ENCODE measurements around the gene KRT7. TPM values are rescaled to one million over a fixed set of nuclear protein-coding genes. Genes with fewer than 3 reads are reported as not detected.

Gene KRT7
- total and polyA plus RNA-seq, 9 of the 15 experiments (the other 6 are each of a cell fraction or from before 2014, with no cell fraction given): 1.4 TPM; not detected in 8

- TF ChIP-seq, protein P1, sequence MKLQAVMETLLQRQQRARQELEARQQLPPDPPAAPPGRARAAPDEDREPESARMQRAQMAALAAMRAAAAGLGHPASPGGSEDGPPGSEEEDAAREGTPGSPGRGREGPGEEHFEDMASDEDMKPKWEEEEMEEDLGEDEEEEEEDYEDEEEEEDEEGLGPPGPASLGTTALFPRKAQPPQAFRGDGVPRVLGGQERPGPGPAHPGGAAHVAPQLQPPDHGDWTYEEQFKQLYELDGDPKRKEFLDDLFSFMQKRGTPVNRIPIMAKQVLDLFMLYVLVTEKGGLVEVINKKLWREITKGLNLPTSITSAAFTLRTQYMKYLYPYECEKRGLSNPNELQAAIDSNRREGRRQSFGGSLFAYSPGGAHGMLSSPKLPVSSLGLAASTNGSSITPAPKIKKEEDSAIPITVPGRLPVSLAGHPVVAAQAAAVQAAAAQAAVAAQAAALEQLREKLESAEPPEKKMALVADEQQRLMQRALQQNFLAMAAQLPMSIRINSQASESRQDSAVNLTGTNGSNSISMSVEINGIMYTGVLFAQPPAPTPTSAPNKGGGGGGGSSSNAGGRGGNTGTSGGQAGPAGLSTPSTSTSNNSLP (IDR thresholded peaks at IDR 0.05; ENCODE audit: borderline replicate concordance, low read depth, low read length): no peak
- TF ChIP-seq CGGBP1 (CRISPR knock-in tag; IDR thresholded peaks at IDR 0.05) (no peak), BRD4 (IDR thresholded peaks at IDR 0.05) (no peak), TAF15 (IDR thresholded peaks at IDR 0.05; ENCODE audit: low read depth, low read length) (no peak), ZNF212 (CRISPR knock-in tag; IDR thresholded peaks at IDR 0.05) (no peak)
These were observed 58.4 kb downstream of the KRT7 start, which contains the start of gene KRT81 (continued) for GRCh38 chr12:52291267-52291935.

DNA sequence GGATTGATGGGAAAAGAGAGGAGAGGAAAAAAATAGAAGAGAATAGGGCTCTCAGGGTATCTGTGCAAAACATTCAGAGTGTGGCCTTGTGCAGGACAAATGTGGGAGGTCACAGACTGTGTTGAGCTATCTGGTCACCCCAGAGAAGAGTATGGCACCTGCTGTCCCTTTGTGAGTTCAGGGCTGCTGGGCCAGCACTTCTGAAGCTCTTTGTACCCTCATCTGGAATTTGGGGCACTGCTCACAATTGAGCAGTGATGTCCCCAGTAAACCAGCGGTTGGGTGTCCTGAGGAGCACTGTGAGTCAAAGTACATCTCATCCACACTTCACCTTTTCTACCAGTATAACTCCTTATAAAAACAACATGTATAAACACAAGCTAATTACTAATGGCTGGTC, 60.9 kb downstream of the KRT7 start:
- WGBS (ENCODE audit: insufficient coverage, low coverage, missing lambda C conversion rate): 0% methylated on average over 1 of the region's 1 CpG
- DNase-seq (ENCODE audit: extremely low read depth in 1 of 4, low spot score in 3 of 4): no peak
- no peaks in the 10 kb centered on the region for H3K9me1 ChIP-seq (ENCODE audit: control insufficient read depth, insufficient read depth, low read length)
- in situ Hi-C loops (cut with MboI) (no loop called here), intact Hi-C loops (cut with micrococcal nuclease) (no loop called here)
- no peaks in the 10 kb centered on the region for H3K36me3 ChIP-seq (ENCODE audit: control insufficient read depth, insufficient read depth, low read length)
- H3K79me2 ChIP-seq (ENCODE audit: control insufficient read depth, insufficient read depth, low read length): no peaks in the 10 kb centered on the region
- H3K4me1 ChIP-seq (replicated peaks in 1 of 2; ENCODE audit: control insufficient read depth in 2 of 2, insufficient read depth in 2 of 2, low read length in 2 of 2): no peaks in the 10 kb centered on the region
- no peak for ATAC-seq
- H3K4me3 ChIP-seq: no peak overlapping the region
- no peak overlapping the region for H3K27ac ChIP-seq (ENCODE audit: extremely low read depth, low read depth, low read length)
- H4K20me1 ChIP-seq (replicated peaks; ENCODE audit: control insufficient read depth, insufficient read depth, low read length): no peaks in the 10 kb centered on the region; the same call in 1 of the 2 replicates
- no TSS peak for BruUV-seq (replicated peaks)
- no peak for TF ChIP-seq POU5F1 (IDR thresholded peaks at IDR 0.05; ENCODE audit: borderline replicate concordance, low read depth, low read length, partially characterized antibody)
- TF ChIP-seq MCM7 (IDR thresholded peaks at IDR 0.05): no peak
- TF ChIP-seq SMARCA4 (IDR thresholded peaks at IDR 0.05): no peak
- no peak for TF ChIP-seq ELF4 (CRISPR knock-in tag; IDR thresholded peaks at IDR 0.05)
- TF ChIP-seq SREBF2 (CRISPR knock-in tag; IDR thresholded peaks at IDR 0.05): no peak
- no peak overlapping the region for H3K4me2 ChIP-seq (ENCODE audit: insufficient read depth, low read length)
- FAIRE-seq: no peak
- ChIA-PET CTCF (ENCODE audit: low intra/inter-chr PET ratio) (no interaction called here), POLR2A (interaction anchor here (0.7 kb wide), 1 partner anchor 550 kb away, joined by 3 read pairs; no protein-coding TSS in a partner anchor)
- H3K27me3 ChIP-seq (ENCODE audit: control insufficient read depth in 2 of 2, insufficient read depth in 2 of 2, low read length in 2 of 2): peaks cover 0 to 14% of the 10 kb centered on the region in 2 experiments; a peak in 3 of 5 replicates
- no peak overlapping the region for H3K9ac ChIP-seq (ENCODE audit: insufficient read depth in 1 of 2, low read depth in 2 of 2, low read length in 2 of 2)
- no peaks in the 10 kb centered on the region for H3K9me3 ChIP-seq (replicated peaks; ENCODE audit: control insufficient read depth, insufficient read depth, low read depth, low read length)
- no peak overlapping the region for H2AFZ ChIP-seq (ENCODE audit: low read depth, low read length)

Measured in K562 (cell line).